T-helper 22 cell (primary cell): ENCODE data around the gene PTH1R.

ENCODE experiments used
- DNase-seq: peaks from one replicate; pipeline ENCODE4 v3.0.0-alpha.2; 2020; ENCODE audit warnings: low read depth

The PTH1R gene

DNA sequence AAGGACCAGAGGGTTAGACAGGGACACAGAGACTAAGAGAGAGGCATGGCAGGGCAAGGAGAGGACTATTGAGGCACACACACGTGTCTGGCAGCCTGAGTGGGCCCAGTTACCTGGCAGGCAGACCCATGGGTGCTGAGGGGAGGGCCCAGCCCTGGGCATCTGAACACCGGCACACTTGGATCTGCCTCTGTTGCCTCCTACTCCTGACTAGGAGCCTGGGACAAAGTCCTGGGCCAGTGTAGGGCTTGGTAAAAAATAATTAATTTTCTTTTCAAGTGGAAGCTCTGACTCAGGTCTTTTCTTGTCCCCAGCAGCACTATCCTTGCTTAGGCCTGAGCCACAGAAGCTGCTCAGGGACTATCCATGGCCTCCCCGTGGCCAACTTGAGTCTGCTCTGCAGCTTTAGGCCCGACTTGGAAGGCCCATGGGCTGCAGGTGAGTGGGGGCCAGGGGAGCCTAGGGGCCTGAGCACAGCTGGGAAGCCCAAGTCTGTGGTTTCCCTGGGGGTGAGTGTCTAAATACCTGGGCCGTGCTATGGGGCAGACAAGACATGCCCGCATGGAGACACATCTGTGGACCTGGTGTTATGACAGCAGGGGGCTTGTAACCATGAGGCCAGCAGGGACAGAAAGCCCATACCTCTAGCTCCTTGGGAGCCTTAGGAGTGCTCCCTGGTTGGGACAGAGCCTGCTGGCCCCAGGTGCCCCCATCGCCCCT is at the start of gene PTH1R:
PTH1R (plus strand) TSS at position 316 of the 720 bp plus-strand sequence. CDS start 5,839 bp downstream, outside the sequence.
- DNase-seq, result no peak

DNA sequence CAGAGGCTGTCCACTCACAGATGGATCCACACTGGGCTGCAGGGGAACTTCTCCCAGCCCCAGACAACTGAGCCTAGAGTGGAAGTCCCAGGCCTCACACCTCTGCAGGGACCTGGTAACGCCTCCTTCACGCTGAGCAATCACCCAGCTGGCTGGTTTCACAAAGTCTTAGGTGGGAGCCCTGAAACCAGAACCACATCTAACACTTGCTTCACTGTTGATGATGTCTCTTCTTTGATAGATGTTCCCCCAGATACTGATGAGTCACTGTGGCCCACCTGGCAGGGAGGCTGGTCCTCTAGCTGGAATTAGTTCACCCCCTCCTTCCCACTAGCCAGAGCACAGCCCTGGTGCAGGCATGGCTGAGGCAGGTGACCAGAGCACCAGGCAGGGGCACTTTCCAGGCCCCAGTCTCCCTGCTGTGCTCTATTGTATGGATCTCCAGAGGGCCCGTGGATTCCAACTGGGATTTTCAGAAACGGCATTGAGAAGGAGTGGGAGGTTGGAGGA is 47.8 kb upstream of the PTH1R start:
- no peak for DNase-seq

DNA sequence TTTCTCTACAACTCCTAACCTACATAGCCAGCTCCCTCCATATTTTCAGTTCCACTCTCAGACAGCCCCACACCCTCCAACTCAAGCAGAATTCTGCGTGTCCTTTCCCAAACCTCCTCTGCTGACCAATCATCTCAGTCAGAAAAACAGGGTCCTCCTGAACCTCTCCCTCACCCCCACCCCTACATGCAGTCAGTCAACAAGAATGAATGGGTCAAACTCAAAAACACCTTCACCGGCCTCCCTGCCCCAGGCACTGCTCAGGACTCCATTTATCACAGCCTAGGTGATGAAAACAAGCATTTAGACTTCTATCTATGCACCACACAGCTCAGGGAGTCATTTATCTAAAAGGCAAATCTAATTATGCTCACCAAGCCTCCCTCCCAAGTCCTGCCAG is 46.7 kb upstream of the PTH1R start:
- no peak for DNase-seq

DNA sequence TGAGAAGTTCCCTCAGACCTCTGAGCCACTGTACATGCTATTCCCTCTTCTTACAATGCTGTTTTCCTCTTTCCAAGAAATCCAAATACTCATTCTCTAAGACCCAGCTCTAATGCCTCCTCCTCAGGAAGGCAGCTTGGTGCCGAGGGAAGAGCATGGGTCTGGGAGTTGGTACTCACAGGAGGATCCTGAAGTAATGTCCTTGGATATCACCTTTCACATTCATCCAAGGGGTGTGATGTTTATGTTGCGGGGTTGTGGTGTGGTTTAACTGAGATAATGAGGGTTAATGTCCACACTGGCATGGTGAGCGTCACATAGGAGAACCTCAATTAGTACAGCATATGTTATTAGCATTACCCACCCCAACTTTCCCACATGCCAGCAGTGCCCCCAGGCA is 46.2 kb upstream of the PTH1R start:
- DNase-seq, result no peak

DNA sequence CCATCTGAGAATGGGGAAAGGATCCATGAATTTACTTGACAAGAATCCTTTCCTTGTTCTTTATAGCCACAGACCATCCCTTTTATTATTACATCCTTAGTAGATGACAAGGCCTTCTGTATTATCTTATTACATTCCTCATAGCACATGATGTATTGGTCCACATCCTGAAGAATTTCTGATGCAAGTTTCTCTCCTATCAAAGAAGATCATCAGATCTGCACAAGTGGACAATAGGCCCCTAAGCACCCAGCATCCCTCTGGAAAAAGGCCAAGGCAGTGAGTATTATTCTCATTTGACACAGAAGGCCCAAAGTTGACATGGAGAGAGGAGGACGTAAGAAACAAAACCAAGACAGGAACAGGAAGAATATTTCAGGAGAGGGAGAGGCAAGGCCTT is 45.7 kb upstream of the PTH1R start:
- DNase-seq, result no peak

DNA sequence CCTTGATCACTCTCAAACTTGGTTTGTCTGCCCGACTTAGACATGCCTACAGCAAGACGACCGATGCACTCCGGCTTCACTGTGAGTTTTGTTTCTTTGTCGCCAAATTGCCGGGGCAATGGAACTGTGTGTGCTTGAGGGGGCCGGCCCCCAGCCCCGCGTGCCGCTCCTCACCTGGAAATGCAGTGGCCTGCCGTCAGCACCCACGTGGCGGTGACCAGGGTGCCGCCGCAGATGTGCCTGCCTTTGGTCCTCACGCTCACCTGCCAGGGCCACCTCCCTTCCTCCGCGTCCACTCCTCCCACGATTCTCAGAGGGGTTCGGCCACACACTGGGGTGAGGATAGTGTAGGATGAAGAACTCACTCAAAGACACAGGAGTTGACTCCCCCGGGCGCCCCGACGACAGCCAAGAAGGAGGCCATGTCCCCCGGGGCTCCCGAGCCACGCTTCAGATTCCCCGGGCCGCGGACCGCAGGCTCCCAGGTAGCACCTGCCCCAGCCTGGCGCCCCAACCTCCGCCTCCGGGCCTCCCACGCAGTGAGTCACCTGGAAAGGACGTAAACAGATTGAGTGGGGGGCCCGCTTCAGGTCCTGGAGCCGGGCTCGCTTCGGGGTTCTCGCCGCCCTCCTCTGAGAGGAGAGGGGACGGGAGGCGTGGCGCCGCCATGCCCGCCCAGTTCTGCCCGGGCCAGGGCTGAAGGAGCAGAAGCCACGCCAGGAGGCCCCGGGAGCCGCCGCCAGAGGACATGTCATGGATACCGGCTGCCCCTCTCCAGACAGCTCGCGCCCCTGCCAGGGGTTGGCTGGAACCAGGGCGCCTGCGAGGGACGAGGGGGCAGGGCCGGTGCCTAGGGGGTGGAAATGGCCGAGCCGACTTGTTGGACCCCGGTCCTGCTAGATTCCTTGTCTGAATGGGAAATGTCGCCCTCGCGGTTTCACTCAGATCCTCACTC is 43.9 kb upstream of the PTH1R start:
- DNase-seq, result no peak

DNA sequence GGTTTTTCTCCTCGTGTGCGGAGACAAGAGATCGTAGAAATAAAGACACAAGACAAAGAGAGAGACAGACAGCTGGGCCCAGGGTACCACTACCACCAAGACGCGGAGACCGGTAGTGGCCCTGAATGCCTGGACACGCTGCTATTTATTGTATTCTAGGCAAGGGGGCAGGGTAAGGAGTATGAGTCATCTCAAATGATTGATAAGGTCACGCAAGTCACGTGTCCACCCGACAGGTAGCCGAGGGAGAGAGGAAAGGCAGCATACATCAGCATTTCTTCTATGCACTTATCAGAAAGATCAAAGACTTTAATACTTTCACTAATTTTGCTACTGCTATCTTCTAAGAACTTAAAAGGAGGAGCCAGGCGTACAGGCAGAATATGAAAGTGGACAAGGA is 42.5 kb upstream of the PTH1R start:
- DNase-seq, result no peak

DNA sequence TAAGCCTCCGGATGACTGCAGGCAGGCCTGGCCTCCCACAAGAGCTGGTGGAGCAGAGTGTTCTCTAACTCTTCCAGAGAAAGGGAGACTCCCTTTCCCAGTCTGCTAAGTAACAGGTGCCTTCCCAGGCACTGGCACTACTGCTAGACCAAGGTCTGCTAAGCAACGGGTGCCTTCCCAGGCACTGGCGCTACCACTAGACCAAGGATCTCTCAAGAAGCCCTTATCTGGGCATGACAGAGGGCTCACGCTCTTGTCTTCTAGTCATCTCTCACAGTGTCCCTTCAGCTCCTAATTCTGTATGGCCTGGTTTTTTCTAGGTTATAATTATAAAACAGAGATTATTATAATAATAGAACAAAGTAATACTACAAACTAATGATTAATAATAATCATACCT is 42.0 kb upstream of the PTH1R start:
- no peak for DNase-seq

DNA sequence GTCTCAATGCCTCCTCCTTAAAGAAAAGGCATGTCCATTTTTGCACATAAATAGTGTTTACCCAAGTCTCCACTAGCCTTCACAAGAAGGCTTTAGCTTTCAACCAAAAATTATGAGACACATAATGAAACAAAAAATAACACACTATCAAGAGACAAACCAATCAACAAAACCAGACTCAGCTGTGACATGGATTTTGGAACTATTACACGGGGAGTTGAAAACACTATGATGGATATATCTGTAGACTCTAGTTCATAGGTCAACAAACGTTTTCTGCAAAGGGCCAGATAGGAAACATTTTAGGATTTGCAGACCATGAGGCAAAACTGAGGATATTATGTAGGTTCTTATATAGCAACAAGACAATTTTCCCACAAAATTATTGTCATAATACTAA is 39.2 kb upstream of the PTH1R start:
- DNase-seq, result no peak

DNA sequence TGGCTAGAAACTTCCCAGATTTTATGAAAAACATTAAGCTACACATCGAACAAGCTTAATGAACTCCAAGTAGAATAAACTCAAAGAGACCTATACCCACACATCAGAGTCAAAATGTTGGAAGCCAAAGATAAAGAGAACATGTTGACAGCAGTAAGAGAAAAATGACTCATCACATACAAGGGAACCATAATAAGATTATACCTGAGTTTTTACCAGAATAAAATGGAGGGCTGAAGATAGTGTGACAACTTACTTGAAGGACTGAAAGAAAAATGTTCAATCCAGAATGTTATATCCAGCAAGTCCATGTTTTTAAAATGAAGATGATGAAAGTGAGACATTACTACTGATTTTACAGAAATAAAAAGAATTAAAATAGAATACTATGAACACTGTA is 37.0 kb upstream of the PTH1R start:
- DNase-seq, result no peak

DNA sequence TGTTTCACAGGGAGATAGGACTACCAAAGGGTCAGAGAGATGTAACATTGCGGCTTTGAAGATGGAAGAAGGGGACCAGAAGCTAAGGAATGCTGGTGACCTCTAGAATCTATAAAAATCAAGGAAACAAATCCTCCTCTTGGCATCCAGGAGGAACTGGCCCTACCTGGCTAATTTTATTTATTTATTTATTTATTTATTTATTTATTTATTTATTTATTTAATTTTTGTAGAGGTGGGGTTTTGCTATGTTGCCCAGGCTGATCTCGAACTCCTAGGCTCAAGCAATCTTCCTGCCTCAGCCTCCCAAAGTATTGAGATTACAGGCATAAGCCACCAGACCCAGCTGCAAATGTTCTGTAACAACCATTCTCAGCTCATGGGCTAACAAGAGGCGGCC is 34.0 kb upstream of the PTH1R start:
- DNase-seq, result no peak

DNA sequence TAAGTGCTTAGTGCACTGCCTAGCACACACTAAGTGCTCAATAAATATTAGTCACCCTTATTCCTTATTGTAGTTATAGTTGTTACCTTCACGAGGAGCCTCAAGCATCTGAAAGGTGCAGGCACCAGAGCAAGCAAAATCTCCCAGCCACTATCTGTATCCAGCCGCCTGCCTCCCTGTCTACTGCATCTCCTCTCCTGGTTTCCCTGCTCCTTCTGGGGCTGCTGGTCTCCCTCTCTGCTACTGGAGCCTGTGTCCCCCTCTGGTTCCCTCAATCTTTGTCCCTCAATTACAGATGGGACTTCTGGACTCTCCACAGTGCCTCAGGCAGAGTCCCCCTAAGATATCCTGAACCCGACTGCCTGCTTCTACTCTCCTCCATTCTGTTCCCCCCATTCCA is 33.1 kb upstream of the PTH1R start:
- no peak for DNase-seq

DNA sequence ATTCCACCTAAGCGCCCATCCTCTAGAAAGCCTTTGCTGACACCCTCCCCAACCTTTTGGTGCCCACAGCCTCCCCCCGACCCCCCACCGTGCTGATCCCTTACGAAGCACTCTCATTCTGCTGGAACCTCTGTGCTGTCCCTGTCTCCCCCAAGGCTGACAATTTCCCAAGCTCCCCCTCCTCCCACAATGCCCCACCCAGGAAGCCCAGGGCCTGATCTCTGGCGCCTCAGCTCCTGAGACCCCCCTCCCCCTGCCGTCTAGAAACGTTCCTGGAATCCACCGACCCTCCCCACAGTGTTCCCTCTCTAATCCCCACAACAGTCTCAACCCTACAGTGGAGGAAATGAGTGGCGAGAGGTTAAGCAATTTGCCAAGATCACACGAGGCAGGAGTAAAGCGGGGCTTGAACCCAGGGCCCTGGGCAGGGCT is 32.6 kb upstream of the PTH1R start:
- no peak for DNase-seq

DNA sequence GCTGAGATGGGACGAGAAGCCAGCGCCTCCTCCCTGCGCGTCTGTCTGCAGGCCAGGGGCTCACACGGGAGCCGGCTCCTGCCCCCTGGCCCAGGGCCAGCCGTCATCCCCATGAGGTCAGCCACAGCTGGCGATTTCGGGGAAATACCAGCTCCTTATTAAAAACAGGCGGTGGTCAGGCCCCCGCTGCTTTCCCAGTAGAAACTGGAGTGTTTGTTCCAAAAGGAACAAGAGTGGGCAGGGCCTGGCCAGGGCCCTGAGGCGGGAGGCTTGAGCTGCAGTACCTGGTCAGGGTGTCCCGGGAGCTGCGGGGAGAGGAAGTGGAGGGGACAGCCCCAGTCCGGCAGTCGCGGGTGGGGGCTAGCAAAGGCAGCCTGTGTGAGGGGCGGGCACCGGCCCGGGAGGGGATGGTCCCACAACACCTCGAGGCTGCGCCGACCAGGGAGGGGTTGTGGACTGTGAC is 32.1 kb upstream of the PTH1R start:
- no peak for DNase-seq

DNA sequence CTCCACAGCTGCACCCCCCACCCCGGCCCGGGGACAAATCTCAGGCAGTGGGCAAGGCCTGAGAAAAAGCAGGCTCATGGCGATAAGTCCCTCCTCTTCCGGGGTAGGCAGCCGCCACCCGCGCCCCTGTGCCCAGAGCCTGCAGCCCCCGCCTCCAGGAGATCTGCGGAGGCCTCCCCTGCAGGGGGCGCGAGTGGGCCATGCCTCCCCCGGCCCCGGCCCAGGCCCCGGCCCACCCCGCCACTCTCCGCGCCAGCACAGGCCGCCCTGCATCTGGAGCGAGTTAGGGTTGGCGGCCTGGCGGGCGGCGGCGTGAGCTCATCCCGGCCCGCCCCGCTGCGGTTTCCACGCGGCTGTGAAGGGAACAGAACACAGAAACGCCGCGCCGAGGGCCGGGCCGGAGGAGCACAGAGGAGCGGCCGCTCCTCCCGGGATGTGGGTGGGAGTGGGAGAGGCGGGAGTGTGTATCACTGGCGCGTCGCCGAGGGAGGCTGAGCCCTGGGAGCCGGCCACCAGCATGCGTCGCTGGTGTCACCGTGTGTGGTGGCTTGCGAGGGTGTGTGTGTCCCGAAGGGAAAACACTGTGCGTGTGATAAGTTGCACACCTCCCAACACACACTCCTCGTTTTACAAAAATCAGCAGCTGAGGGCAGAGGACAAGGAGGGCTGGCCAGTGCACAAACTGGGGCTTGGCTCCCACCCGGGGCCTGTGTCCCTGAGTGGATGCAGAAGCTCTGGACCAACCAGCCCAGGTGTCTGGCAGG is 31.5 kb upstream of the PTH1R start:
- peak; percentile 56 for DNase-seq

DNA sequence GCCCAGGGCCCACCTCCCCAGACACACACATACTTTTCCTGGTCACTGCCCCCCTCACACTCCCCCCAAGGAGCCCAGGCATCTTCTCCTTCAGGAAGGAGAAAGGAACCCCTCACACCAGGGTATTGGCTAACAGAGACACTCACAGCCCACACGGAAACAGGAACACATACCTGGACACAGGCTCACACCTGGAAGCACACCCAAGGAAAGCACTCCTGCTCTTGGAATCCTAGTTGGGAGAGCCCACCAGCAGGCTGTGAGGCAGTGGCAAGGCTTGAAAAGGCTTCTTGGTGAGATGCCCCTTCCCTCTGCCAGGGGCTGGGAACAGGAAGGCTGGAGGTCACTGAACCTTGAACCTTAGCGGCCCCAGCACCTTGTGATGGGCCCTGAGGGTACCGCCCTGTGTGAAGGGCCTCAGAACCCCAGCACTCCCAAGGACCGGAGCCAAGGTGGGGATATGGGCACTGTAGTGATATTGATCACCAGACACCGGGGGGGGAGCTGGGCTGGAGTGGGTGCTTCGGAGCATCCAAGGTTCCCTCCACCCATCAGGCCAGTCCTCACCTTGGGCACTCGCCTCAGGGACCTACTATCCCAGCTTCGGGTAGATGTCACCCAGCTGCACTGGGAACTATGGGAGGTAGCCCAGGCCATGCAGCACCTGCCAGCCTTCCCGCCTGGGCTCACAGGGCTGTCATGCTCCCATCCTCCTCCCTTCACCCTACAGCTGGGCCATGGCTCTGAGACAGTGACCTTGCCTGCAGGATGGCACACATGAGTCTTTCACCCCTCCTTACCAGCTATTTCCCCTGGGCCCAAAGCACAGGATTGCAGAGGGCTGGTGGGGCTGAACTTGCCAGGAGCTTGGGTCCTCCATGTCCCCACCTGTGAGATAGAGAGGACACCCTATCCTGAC is 30.6 kb upstream of the PTH1R start:
- no peak for DNase-seq

DNA sequence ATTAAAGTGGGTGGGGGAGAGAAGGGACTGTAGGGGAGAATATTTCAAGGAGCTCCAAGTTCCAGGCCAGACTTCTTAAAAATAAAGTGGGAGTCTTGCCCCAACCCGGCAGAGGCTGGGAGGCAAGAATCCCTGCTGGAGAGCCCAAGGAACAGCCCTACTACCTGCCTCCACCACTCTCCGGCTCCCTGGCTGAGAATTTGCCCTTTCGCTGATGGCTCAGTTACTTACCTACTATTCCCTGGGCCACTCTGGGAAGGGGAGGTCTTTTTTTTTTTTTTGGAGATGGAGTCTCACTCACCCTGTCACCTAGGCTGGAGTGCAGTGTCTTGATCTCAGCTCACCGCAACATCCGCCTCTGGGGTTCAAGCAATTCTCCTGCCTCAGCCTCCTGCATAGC is 29.8 kb upstream of the PTH1R start:
- no peak for DNase-seq

DNA sequence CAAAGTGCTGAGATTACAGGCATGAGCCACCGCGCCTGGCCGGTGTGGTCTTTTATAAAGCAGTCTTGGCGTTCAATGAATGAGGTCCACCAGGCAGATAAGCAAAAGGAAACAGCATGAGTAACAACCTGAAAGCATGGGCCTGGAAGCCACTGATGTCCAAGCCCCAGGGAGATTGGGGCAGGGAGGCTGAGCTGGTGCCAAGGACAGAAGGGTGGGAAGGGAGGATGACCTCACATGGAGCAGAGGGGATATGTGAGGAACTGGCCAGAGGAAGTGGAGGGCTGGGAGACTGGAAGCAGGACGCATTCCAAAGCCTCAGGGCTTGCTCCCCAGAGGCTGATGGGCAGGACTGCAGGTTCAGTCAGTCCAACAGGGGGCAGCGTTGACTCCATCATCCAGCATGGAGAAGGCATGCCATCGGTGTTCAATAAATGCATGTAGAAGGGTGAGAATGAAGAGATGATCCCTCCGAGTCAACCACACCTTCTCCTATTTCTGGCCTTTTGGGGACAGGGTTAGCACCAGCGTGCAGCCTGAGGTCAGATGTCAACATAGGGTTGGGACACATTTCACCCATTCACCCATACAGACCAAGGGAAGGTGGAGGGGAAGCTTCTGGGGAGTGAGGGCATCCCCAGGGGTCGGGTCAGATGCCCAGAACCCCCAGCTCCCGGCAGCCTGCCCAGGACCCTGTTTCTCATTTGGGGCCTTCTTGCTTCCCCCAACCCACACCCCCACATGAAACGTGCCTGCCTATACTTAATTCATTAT is 29.1 kb upstream of the PTH1R start:
- no peak for DNase-seq

DNA sequence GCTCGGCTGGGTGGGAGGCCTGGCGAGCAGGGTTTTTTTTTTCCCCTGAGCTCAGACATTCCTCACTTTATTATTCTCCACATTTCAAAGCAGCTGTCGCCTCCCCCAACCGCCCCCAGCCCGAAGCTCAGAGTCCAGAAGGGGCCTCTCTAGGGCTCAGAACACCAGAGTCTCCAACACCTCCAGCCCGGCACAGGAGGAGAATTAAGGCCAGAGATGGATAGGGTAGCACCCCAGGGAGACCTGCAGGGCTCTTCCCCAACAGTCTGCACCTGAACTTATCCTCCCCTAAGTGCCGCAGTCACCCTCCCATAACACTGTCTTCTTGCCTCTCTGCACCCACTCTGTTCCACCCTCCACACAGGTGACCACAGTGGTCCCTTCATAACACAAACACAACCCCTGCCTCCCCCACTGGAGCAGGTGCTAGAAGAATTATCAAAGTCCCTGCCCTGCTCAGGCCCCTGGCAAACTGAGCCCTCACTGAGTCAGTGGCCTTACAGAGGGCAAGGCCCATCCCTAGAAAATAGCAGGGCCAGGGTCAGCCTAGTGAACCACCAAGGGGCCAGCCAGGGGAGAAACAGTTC is 28.4 kb upstream of the PTH1R start:
- no peak for DNase-seq
